Activated naive CD8-positive, alpha-beta T cell treated with anti-CD3 and anti-CD28 coated beads, Interleukin-2, amount 10 ng/mL, durations not matched to agents 7 days and 5 days (primary cell): ENCODE results near the gene TIMM8A. TPM values are rescaled to one million over a fixed set of nuclear protein-coding genes. Genes with fewer than 3 reads are reported as not detected.

Experiments
- ATAC-seq: fragments of 150-1000 bp; cut with Tn5 transposase; one replicate; pipeline ENCODE4 v1.10.0; 2021; ENCODE audit warnings: low read depth, moderate library complexity
- POLR2A ChIA-PET: fragments of 350-600 bp; sonication (Branson Sonifier 250); formaldehyde crosslinking; loops from one replicate; lab custom pipeline; 2021; ENCODE audit warnings: antibody characterized with exemption; lab: Charles Lee
- DNase-seq: peaks from one replicate; pipeline ENCODE4 v3.0.0; 2021
- H3K27ac Mint-ChIP-seq: one replicate; pipeline ENCODE4 v1.8.0; 2022; ENCODE audit warnings: mild to moderate bottlenecking, mixed read lengths
- H3K27me3 Mint-ChIP-seq: one replicate; pipeline ENCODE4 v1.8.0; 2022; ENCODE audit warnings: mild to moderate bottlenecking, moderate library complexity, mixed read lengths
- H3K36me3 Mint-ChIP-seq: one replicate; pipeline ENCODE4 v1.8.0; 2021; ENCODE audit warnings: mild to moderate bottlenecking, mixed read lengths
- H3K4me1 Mint-ChIP-seq: one replicate; pipeline ENCODE4 v1.8.0; 2021; ENCODE audit warnings: mixed read lengths
- H3K4me3 Mint-ChIP-seq: one replicate; pipeline ENCODE4 v1.8.0; 2022; ENCODE audit warnings: mild to moderate bottlenecking, moderate library complexity, mixed read lengths
- H3K9me3 Mint-ChIP-seq: one replicate; pipeline ENCODE4 v1.8.0; 2021; ENCODE audit warnings: mixed read lengths
- total RNA-seq, 2 experiments: library from RNA; stranded (reverse); gene quantifications; one replicate each; pipeline ENCODE4 v1.2.3, GENCODE V29; 2021

TIMM8A gene, protein sequence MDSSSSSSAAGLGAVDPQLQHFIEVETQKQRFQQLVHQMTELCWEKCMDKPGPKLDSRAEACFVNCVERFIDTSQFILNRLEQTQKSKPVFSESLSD
- total RNA-seq = 10 to 100 TPM; 13.5 to 14.5 TPM

DNA sequence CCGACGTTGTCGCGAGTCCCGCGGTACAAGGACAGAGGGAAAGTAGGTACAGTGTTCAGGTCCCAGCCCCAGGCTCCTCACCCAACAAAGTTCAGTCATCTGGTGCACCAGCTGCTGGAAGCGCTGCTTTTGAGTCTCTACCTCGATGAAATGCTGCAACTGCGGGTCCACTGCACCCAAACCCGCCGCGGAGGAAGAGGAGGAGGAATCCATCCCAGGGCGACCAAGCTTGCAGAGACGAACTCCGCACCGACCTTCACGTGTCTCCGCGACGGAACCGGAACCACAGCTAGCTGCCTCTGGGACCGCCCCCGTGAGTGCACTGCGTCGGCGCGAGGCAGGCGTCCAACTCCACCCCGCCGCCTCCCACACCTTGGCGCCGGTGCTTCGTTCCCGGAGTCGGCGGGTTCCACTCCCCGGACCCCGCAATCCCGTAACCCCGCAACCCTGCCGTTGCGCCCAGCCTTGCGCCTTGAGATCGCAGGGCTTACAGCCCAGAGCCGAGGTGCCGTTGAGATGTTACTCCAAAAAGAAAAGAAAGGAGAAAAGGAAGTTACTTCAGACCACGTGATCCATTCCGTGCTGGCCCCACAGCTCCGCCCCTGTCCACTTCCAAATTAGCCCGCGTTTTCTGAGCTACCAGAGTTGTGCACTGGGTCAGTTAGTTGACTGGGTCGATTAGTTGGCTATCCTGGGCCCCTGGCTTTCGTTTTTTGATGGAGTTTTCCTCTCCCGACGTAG is at the start of gene TIMM8A:
TIMM8A (minus strand) TSS at position 291 of the 741 bp plus-strand sequence; CDS start at position 213, 78 bp downstream.
- DNase-seq = peak; percentile 77
- H3K36me3 Mint-ChIP-seq = peaks cover 6% of the 10 kb centered on the region
- H3K4me1 Mint-ChIP-seq = peaks cover 4% of the 10 kb centered on the region
- POLR2A ChIA-PET = interaction anchor here (0.8 to 3.0 kb wide), 4 partner anchors 10 to 583 kb away, joined by 3 to 16 read pairs (median 4); partner anchors contain the start of genes RPL36A and ZMAT1
- peak within 1 kb of the TSS; percentile 88 for H3K4me3 Mint-ChIP-seq
- ATAC-seq = peak; percentile 98
- no peaks in the 10 kb centered on the region for H3K9me3 Mint-ChIP-seq
- peaks cover 3% of the 10 kb centered on the region for H3K27me3 Mint-ChIP-seq
- H3K27ac Mint-ChIP-seq = peak within 1 kb of the TSS; percentile 87

DNA sequence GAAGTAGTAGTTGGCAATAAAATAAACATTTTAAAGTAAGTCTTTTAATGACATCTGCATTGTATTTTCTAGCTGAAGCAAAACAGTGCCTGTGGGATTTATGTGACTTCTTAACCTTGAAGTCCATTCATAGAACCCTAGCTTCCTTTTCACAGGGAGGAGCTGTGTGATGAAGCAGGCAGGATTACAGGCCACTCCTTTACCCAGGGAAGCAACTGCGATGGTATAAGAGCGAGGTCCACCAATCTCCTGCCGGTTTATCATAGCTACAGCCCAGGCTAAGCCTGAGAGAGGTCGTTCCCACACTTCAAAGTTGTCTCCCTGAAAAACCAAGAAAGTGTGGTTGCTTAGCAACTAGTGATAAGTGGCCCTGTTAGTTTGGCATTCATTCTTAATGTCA is 49.2 kb upstream of the TIMM8A start:
- POLR2A ChIA-PET = no interaction called here
- Mint-ChIP-seq H3K27ac (no peak overlapping the region), H3K27me3 (no peaks in the 10 kb centered on the region), H3K4me3 (no peak overlapping the region), H3K4me1 (peaks cover 12% of the 10 kb centered on the region), H3K36me3 (peaks cover 21% of the 10 kb centered on the region), H3K9me3 (no peaks in the 10 kb centered on the region)
- DNase-seq (no peak), ATAC-seq (no peak)

DNA sequence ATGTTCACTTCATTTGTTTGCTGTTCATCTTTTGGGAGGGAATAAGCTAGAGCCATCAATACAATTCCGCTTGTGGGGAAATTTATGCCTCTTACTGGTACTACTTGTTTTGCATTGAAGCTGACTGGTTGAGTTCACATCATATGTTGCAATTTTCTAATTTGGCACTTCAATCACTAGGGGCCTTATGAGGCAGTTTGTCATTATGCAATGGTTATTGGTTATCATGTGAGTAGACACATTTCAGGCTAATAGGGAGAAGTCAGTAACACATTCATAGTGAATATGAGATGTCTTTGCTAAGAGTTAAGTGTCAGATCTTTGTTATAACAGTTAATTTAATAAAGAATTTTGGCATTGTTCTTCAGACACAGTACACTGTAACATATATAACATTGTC is 47.2 kb upstream of the TIMM8A start:
- Mint-ChIP-seq H3K4me1 (peaks cover 27% of the 10 kb centered on the region), H3K27me3 (no peaks in the 10 kb centered on the region), H3K4me3 (no peak overlapping the region), H3K9me3 (no peaks in the 10 kb centered on the region), H3K27ac (no peak overlapping the region), H3K36me3 (peaks cover 27% of the 10 kb centered on the region)
- ATAC-seq (no peak), DNase-seq (no peak)
- POLR2A ChIA-PET = no interaction called here

DNA sequence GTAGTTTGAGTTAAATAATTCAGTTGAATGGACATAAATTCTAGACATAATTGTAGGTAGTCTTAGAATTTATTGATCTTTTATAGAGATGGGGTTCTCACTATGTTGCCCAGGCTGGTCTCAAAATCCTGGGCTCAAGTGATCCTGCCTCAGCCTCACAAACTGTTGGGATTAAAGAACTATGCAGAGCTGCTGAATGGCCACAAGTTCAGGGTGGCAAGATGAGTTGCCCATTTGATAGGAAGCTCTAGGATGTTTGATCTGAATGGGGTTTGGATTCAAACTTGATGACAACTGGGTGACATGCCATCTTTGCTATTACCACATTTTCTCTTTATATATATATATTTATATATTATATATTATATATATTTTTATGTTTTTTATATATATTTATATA is 45.8 kb upstream of the TIMM8A start:
- ATAC-seq (no peak), DNase-seq (no peak)
- POLR2A ChIA-PET = no interaction called here
- Mint-ChIP-seq H3K27ac (no peak overlapping the region), H3K4me3 (no peak overlapping the region), H3K27me3 (no peaks in the 10 kb centered on the region), H3K9me3 (no peaks in the 10 kb centered on the region), H3K4me1 (peaks cover 31% of the 10 kb centered on the region), H3K36me3 (peaks cover 19% of the 10 kb centered on the region)

DNA sequence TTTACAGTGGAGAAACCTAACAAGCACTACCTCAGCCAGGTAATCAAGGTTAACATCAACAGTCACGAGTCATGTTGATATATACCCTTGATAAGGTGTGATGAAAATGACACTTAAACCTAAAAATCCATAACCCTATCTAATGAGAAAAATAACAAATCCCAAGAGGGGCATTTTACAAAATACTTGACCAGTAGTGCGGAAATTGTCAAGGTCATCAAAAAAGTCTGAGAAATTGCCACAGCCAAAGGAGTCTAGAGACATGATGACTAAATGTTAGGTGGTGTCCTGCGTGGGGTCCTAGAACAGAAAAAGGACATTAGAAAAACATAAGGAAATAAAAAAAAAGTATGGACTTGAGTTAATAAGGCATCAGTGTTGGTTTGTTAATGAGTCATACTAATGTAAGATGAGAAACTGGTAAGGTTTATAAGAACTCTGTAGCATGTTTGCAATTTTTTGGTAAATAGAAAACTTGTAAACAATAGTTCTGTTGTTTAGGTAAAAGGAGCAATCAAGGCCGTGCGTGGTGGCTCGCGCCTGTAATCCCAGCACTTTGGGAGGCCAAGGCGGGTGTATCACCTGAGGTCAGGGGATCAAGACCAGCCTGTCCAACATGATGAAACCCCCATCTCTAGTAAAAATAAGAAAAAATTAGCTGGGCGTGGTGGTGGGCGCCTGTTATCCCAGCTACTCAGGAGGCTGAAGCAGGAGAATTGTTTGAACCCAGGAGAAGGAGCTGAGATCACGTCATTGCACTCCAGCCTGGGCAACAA is 45.2 kb upstream of the TIMM8A start:
- peaks cover 18% of the 10 kb centered on the region for H3K36me3 Mint-ChIP-seq
- POLR2A ChIA-PET = interaction anchor here (1.3 kb wide), 1 partner anchor 27 kb away, joined by 10 read pairs; no protein-coding TSS in a partner anchor

DNA sequence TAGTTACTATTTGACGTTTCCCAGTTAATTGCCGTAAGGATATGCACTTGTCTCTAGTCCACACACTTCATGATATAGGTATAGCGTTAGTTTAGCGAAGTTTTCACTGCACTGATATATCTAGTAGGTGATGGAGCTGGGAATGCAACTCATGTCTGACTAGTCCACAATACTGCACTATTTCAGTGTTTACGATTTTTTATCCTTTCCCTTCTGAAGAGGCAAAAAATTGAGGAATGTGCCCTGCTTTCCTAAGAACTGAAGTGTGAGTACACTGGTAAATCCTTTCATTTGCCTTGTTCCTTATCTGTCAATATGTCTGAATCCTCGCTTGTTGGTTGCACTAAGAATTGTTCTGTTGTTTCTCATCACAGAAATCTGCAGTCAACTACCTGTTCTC is 43.3 kb upstream of the TIMM8A start:
- peaks cover 31% of the 10 kb centered on the region for H3K4me1 Mint-ChIP-seq
- POLR2A ChIA-PET = interaction anchor here (0.9 kb wide), 2 partner anchors 12 to 20 kb away, joined by 3 read pairs; no protein-coding TSS in a partner anchor
- DNase-seq = no peak

More for the DNA sequence above, 45.2 kb upstream of the TIMM8A start:
- no peaks in the 10 kb centered on the region for H3K9me3 Mint-ChIP-seq
- H3K4me1 Mint-ChIP-seq = peaks cover 31% of the 10 kb centered on the region
- H3K27ac Mint-ChIP-seq = peak overlapping the region; percentile 58
- no peak for ATAC-seq
- H3K4me3 Mint-ChIP-seq = peak overlapping the region; percentile 32
- DNase-seq = no peak
- H3K27me3 Mint-ChIP-seq = no peaks in the 10 kb centered on the region

DNA sequence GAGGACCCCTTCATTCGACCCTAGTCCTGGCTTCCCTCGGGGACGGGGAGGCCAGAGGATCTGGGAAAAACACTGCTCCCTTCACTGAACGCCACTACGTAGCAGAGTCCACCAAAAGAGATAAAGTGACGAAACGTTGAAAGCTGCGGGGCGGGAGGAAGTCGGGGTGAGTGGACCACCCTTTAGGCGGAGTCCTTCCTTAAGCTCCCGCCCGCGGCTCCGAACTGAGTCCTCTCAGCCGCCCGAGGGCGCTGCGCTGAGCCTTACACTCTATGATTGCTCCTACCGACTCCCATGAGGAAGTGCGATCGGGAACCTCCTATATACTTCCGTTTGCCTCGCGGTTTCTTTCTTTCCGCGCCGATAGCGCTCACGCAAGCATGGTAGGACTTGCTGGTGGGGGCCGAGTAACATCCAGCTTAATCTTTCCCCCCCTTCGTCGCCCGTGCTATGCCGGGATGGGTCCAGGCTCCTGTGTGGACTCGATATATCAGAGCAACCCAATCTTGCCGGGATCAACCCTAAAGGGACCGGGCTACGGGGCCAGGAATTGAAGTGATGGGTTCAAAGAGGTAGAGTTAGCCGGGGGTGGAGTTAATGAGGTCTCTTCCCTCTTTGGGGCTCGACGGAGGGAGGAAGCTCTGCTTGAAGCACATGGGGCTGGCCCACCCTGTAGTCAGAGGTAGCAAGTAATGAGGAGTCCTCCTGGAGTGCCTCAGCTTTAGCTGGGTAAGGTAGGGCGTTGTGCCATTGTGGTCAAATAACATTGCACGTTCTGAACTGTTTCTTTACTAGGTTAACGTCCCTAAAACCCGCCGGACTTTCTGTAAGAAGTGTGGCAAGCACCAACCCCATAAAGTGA is 42.4 kb upstream of the TIMM8A start, which contains the start of gene RPL36A:
RPL36A (plus strand) TSS at position 348 of the 862 bp plus-strand sequence; CDS start at position 381, 33 bp downstream.
- ATAC-seq (peak; percentile 98), DNase-seq (peak; percentile 76)
- POLR2A ChIA-PET = interaction anchor here (0.5 to 2.3 kb wide), 11 partner anchors 11 to 541 kb away, joined by 3 to 16 read pairs (median 4); partner anchors contain the start of genes ARMCX6, CENPI, GLA and TIMM8A
- no peaks in the 10 kb centered on the region for H3K9me3 Mint-ChIP-seq
- H3K36me3 Mint-ChIP-seq = peaks cover 17% of the 10 kb centered on the region
- peaks cover 34% of the 10 kb centered on the region for H3K4me1 Mint-ChIP-seq
- peak within 1 kb of the TSS; percentile 95 for H3K4me3 Mint-ChIP-seq
- no peaks in the 10 kb centered on the region for H3K27me3 Mint-ChIP-seq
- H3K27ac Mint-ChIP-seq = peak within 1 kb of the TSS; percentile 76

More for the DNA sequence above, 43.3 kb upstream of the TIMM8A start:
- peaks cover 17% of the 10 kb centered on the region for H3K36me3 Mint-ChIP-seq
- H3K27ac Mint-ChIP-seq = peak overlapping the region; percentile 76
- peak overlapping the region; percentile 95 for H3K4me3 Mint-ChIP-seq
- H3K9me3 Mint-ChIP-seq = no peaks in the 10 kb centered on the region
- H3K27me3 Mint-ChIP-seq = no peaks in the 10 kb centered on the region
- no peak for ATAC-seq

DNA sequence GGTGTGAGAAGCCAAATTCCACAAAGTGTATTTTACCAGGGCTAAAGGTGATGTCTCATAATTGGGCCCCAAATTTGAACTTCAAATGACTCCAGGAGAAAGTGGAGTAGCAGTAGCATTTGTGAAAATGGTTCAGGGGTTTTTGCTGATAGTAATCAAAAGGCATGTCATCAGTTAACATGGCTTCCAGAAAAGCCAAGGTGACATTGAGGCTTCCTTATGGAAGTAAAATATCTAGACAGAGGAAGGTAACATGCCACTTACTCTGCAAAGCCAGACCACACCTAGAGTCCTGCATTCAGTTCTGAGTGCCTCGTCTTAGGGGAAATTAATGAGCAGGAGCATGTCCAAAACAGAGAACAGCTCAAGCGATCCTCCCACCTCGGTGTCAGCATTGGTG is 40.1 kb upstream of the TIMM8A start:
- Mint-ChIP-seq H3K4me1 (peaks cover 25% of the 10 kb centered on the region), H3K9me3 (no peaks in the 10 kb centered on the region), H3K27ac (no peak overlapping the region), H3K4me3 (no peak overlapping the region), H3K27me3 (no peaks in the 10 kb centered on the region), H3K36me3 (peaks cover 15% of the 10 kb centered on the region)
- no peak for ATAC-seq
- no peak for DNase-seq
- POLR2A ChIA-PET = no interaction called here

DNA sequence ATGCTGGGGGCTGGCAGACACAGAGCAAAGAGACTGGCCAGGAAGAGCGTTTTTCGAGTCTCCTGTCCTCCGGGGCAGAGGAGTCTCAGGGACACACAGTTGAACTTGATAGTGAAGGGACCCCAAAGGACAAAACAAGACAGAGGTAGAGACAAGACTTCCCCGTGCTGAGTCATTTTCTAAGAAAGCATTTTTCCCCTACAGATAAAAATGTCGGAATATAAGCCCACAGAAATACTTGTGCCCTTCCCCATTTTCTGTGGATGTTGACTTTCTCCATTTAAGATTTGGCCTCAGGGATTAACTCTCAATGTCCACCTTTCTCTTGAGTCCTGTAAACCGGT is 38.0 kb upstream of the TIMM8A start:
- H3K27me3 Mint-ChIP-seq = no peaks in the 10 kb centered on the region
- ATAC-seq (no peak), DNase-seq (no peak)
- POLR2A ChIA-PET = no interaction called here
- peaks cover 4% of the 10 kb centered on the region for H3K36me3 Mint-ChIP-seq
- no peak overlapping the region for H3K27ac Mint-ChIP-seq
- no peak overlapping the region for H3K4me3 Mint-ChIP-seq
- H3K9me3 Mint-ChIP-seq = no peaks in the 10 kb centered on the region
- H3K4me1 Mint-ChIP-seq = peaks cover 14% of the 10 kb centered on the region

DNA sequence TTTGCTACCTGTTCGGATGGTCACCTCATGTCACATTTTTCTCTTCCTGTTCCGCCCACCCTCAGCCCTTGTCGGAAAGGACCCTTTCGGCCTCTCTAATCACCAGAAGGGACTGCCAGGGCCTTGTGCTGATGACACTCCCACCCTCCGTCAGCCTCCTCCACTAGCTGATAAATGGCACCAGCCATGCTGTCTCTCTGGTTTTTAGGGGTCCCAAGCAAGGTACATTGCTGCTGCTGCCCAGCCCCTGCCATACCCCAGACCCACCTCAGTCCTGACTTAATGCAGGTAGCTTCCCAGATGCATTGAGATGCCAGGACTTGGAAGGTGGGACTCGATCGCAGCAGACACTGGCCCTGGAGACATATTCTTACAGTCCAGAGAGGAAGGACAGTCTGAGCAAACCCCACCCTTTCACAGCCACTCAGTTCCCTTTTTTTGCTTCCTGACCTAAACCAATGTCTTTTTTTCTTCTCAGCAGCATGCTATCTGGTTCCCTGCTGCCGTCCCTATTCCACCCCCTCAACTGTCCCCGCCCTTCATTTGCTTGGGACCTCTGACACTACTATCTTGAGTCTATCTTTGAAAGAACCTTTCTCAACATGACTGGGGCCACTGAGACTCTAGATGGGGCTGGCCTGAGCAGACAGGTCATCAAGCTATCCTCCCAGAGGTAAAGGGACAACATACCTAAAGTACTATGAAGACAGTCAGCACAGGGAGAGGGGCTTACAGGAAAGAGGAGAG is 37.4 kb upstream of the TIMM8A start, which contains the start of gene BTK:
BTK (minus strand) TSS at position 397 of the 747 bp plus-strand sequence. CDS start 10,907 bp downstream, outside the sequence.
- no peak for ATAC-seq
- no peak for DNase-seq
- Mint-ChIP-seq H3K36me3 (no peaks in the 10 kb centered on the region), H3K27me3 (no peaks in the 10 kb centered on the region), H3K9me3 (no peaks in the 10 kb centered on the region), H3K4me3 (no peak within 1 kb of the TSS), H3K27ac (peak within 1 kb of the TSS; percentile 48), H3K4me1 (peaks cover 9% of the 10 kb centered on the region)
- POLR2A ChIA-PET = no interaction called here

DNA sequence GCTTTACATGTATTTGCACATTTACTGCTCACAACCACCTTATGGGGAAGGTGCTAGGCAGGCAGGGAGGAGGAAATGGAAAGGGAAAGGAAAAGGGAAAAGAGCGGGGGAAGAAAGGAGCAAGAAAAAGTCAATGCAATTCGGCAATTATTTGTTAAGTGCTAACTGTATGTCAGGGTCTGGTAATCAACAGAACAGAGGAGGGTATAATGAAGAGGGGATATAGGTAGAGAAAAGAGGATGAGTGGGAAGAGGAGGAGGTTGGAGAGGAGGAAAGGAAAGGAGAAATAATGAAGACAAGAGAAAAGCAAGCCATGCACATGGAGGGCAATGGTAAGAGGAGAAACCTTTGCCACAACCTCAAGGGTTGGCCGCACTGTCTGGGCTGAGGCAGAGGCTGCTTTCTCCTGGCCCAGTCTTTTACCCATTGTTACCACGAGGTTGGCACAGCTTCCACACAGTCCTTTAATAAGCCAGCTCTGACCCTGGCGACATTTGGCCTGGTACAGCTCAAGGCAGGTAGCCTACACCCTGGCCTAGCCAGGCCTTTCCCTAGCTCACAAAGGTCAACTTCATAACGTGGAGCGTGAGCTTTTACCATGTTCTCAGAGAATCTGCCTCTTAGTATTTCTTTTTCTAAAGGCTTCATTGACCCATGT is 36.6 kb upstream of the TIMM8A start:
- no peak for ATAC-seq
- no peak overlapping the region for H3K4me3 Mint-ChIP-seq
- H3K27ac Mint-ChIP-seq = peak overlapping the region; percentile 48
- H3K4me1 Mint-ChIP-seq = peaks cover 9% of the 10 kb centered on the region
- H3K9me3 Mint-ChIP-seq = no peaks in the 10 kb centered on the region
- no peak for DNase-seq
- no peaks in the 10 kb centered on the region for H3K36me3 Mint-ChIP-seq
- POLR2A ChIA-PET = no interaction called here
- H3K27me3 Mint-ChIP-seq = no peaks in the 10 kb centered on the region
